ENCODE results near the gene CAPN15. TPM values are rescaled to one million over a fixed set of nuclear protein-coding genes. Genes with fewer than 3 reads are reported as not detected.

The CAPN15 gene
- total RNA-seq, 2 experiments from 2014 or later: 64.7 to 69.7 TPM

DNA sequence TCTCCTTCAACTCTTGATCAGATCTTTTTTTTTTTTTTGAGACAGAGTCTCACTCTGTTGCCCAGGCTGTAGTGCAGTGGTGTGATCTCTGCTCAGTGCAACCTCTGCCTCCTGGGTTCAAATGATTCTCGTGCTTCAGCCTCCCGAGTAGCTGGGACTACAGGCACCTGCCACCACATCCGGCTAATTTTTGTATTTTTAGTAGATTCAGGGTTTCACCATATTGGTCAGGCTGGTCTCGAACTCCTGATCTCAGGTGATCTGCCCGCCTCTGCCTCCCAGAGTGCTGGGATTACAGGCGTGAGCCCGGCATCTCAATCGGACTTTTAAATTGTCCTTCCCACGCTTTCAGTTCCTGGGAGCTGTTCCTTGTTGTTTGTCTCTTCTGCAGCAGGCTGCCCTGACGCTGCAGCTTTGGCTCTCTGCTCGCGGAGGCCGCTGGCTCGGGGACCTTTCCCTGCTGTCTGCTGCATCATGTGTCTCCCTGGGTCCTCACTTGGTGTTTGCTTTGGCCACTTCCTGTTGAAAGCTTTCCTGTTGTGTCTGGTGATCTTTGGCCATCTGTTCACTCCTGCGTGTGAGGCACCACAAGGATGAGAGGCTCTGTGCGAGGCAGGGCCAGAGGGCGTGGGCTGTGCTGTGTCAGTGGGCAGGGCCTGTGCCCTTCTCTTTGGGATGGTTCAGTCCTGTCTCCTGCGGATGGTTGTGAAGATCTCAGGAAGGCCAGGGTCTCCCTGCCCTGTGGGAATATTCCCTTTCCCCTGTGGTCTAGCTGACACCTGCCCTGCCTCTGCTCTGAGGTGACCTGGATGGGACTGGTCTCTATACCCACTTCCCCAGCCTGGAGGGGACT is 18.4 kb upstream of the CAPN15 start:
- CTCF ChIA-PET: no interaction called here
- H3K27ac Mint-ChIP-seq: no peak overlapping the region

DNA sequence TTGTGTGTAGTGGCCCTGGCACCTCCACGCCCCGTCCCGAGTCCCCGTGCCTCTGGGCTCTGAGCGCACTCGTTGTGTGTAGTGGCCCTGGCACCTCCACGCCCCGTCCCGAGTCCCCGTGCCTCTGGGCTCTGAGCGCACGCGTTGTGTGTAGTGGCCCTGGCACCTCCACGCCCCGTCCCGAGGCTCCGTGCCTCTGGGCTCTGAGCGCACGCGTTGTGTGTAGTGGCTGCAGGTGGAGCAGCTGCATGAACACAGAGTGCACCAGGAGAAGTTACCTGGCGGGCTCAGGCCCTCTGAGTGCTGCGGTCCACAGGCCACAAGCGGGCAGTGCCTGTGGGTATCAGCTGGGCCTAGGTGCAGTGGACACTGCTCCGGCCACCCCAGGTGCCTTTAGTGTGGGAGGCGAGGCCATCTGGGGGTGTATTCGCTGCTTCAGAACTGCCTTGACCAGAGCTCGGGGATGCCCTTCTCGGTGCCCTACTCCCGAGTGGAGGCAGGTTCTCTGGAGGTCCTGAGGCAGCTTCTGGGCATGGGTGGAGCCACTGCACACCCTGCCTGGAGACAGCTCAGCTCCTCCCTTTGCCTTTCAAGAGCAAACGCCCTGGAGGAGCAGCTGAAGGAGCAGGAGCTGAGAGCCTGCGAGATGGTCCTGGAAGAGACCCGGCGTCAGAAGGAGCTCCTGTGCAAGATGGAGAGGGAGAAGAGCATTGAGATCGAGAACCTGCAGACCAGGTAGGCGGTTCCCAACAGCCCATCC is 17.3 kb upstream of the CAPN15 start:
- no peaks in the 10 kb centered on the region for H3K27me3 Mint-ChIP-seq
- intact Hi-C loops (cut with DNase I, micrococcal nuclease): no loop called here
- H3K4me1 Mint-ChIP-seq: no peaks in the 10 kb centered on the region
- POLR2A ChIA-PET: no interaction called here
- CTCF ChIA-PET: no interaction called here
- no peaks in the 10 kb centered on the region for H3K9me3 Mint-ChIP-seq (ENCODE audit: low read depth)
- no peak for DNase-seq
- H3K27ac Mint-ChIP-seq: no peak overlapping the region
- no peak overlapping the region for H3K4me3 Mint-ChIP-seq
- peaks cover 2% of the 10 kb centered on the region for H3K36me3 Mint-ChIP-seq (ENCODE audit: low read depth)
- ATAC-seq: no peak

More for the DNA sequence above, 18.4 kb upstream of the CAPN15 start:
- DNase-seq (no peak), ATAC-seq (no peak)
- POLR2A ChIA-PET: no interaction called here
- Mint-ChIP-seq H3K4me3 (no peak overlapping the region), H3K9me3 (ENCODE audit: low read depth) (no peaks in the 10 kb centered on the region), H3K27me3 (no peaks in the 10 kb centered on the region), H3K4me1 (no peaks in the 10 kb centered on the region), H3K36me3 (ENCODE audit: low read depth) (peaks cover 2% of the 10 kb centered on the region)
- intact Hi-C loops (cut with DNase I, micrococcal nuclease): no loop called here

DNA sequence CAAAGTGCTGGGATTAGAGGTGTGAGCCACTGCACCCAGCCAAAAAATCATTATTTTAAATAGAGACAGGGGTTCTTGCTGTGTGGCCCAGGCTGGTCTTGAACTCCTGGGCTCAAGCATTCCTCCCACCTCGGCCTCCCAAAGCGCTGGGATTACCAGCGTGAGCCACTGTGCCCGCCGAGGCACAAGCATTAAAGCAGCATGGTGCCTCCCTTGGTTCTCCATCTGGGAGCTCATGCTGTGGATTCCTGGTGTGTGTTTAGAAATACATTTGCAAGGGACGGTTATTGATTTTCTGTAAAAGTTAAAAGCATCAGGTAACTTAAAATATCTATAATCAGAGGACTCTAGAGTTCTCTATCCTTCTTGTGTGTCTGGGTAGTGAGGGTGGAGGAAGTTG is 14.7 kb upstream of the CAPN15 start:
- Mint-ChIP-seq H3K27me3 (no peaks in the 10 kb centered on the region), H3K4me3 (no peak overlapping the region), H3K36me3 (ENCODE audit: low read depth) (peaks cover 2% of the 10 kb centered on the region), H3K4me1 (no peaks in the 10 kb centered on the region), H3K27ac (no peak overlapping the region), H3K9me3 (ENCODE audit: low read depth) (no peaks in the 10 kb centered on the region)
- DNase-seq (no peak), ATAC-seq (no peak)
- CTCF ChIA-PET: no interaction called here
- intact Hi-C loops (cut with DNase I, micrococcal nuclease): no loop called here
- POLR2A ChIA-PET: no interaction called here

DNA sequence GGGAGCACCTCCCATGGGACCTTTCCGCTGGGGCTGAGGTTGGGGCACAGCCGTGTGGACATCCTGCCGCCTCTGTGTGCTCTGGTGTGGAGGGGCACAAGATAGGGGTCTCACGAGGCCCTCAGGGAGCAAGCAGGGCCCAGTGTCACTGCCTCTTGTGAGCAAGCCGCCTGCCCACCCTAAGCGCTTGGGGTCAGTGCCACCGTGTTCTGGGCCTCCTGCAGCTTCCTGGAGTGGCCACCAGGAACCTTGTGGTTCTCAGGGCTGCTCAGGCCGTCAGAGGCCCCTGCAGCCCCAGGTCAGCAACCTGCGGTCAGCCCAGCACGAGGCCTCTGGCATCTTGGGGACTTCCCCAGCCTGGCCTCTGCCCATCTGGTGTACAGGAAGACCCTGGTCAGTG is 13.6 kb upstream of the CAPN15 start:
- H3K27ac Mint-ChIP-seq: no peak overlapping the region
- H3K27me3 Mint-ChIP-seq: no peaks in the 10 kb centered on the region
- no peaks in the 10 kb centered on the region for H3K4me1 Mint-ChIP-seq
- no peak for ATAC-seq
- no peak for DNase-seq
- intact Hi-C loops (cut with DNase I, micrococcal nuclease): no loop called here
- H3K4me3 Mint-ChIP-seq: no peak overlapping the region
- ChIA-PET POLR2A (no interaction called here), CTCF (interaction anchor here (1.5 kb wide), 1 partner anchor 12 kb away, joined by 4 read pairs; no protein-coding TSS in a partner anchor)
- H3K36me3 Mint-ChIP-seq (ENCODE audit: low read depth): peaks cover 2% of the 10 kb centered on the region
- H3K9me3 Mint-ChIP-seq (ENCODE audit: low read depth): no peaks in the 10 kb centered on the region

DNA sequence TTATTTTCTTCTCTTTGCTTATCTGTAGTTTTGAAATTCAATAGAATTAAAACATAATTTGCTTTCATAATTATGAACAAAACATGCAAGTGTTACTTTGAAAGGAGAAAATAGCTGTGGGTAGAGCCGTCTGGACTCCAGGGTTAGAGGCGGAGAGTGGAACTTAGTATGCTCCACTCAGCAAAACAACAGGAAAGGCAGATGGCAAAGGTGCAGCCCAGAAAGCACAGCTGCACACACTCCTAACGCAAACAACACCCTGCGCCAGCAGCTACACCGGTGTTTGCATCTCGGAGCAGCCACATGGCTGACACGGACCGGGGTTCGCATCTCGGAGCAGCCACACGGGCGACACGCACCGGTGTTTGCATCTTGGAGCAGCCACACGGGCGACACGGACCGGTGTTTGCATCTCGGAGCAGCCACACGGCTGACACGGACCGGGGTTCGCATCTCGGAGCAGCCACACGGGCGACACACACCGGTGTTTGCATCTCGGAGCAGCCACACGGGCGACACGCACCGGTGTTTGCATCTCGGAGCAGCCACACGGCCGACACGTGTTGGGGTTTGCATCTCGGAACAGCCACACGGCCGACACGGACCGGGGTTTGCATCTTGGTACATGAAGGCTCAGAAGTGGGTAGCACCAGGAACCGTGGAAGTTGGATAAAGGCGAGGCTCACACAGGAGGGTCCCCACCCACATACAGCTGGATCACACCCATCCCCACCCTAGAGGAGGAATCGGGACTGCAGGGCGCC is 12.2 kb upstream of the CAPN15 start:
- Mint-ChIP-seq H3K4me3 (no peak overlapping the region), H3K36me3 (ENCODE audit: low read depth) (no peaks in the 10 kb centered on the region), H3K27me3 (no peaks in the 10 kb centered on the region), H3K4me1 (no peaks in the 10 kb centered on the region), H3K27ac (no peak overlapping the region), H3K9me3 (ENCODE audit: low read depth) (no peaks in the 10 kb centered on the region)
- ATAC-seq (no peak), DNase-seq (no peak)
- ChIA-PET CTCF (interaction anchor here (1.5 kb wide), 1 partner anchor 11 kb away, joined by 4 read pairs; no protein-coding TSS in a partner anchor), POLR2A (no interaction called here)
- intact Hi-C loops (cut with DNase I, micrococcal nuclease): no loop called here

DNA sequence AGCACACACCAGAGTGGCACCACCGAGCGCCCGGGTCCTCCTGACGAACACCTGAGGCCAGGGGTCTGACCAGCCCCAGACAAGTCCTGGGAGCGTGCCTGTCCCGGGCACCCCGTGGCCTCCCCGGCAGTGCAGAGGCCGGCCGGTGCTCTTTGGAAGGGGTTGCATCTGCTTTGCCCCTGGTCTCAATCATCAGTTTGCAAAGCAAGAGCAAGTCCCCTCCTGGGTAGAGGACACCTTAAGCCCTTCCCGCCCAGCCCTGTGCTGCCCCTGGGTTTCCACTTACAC is 11.6 kb upstream of the CAPN15 start:
- no peak overlapping the region for H3K27ac Mint-ChIP-seq
- DNase-seq (no peak), ATAC-seq (no peak)
- no peaks in the 10 kb centered on the region for H3K9me3 Mint-ChIP-seq (ENCODE audit: low read depth)
- ChIA-PET POLR2A (no interaction called here), CTCF (no interaction called here)
- H3K4me1 Mint-ChIP-seq: no peaks in the 10 kb centered on the region
- no peaks in the 10 kb centered on the region for H3K27me3 Mint-ChIP-seq
- H3K36me3 Mint-ChIP-seq (ENCODE audit: low read depth): no peaks in the 10 kb centered on the region
- no peak overlapping the region for H3K4me3 Mint-ChIP-seq
- intact Hi-C loops (cut with DNase I, micrococcal nuclease): no loop called here

DNA sequence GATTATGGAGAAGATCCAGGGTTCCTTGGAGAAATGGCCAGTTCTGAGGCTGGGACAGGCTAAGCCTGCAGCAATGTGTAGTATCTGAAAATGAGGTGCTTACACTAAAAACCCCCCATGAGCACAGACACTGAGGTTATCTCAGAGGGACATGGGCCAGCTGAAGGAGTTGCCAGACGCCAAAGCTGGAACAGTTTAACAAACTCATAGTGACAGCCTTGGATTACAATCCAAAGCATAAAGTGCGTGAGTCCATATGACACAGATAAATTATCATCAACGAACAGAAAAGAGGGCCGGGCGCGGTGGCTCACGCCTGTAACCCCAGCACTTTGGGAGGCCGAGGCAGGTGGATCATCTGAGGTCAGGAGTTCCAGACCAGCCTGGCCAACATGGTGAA is 11.2 kb upstream of the CAPN15 start:
- intact Hi-C loops (cut with DNase I, micrococcal nuclease): no loop called here
- DNase-seq (no peak), ATAC-seq (no peak)
- no peaks in the 10 kb centered on the region for H3K36me3 Mint-ChIP-seq (ENCODE audit: low read depth)
- ChIA-PET POLR2A (no interaction called here), CTCF (no interaction called here)
- H3K27me3 Mint-ChIP-seq: no peaks in the 10 kb centered on the region
- H3K9me3 Mint-ChIP-seq (ENCODE audit: low read depth): no peaks in the 10 kb centered on the region
- H3K4me3 Mint-ChIP-seq: no peak overlapping the region
- H3K4me1 Mint-ChIP-seq: no peaks in the 10 kb centered on the region
- H3K27ac Mint-ChIP-seq: no peak overlapping the region

DNA sequence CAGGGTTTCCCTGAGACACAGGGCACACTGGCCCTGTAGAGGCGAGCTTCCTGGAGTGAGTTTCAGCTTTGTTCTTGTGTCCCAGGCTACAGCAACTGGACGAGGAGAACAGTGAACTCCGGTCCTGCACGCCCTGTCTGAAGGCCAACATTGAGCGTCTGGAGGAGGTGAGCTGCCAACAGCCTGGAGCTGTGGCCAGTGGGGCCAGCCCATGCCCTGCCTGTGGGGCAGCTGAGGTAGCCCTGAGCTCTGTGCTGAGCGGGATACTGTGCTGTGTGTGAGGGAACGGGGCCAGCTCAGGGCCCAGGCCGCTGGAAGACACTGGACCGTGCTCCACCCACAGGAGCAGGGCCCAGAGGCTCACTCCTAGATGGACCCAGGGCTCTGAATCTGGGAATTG is 8.7 kb upstream of the CAPN15 start:
- no peak overlapping the region for H3K27ac Mint-ChIP-seq
- no peaks in the 10 kb centered on the region for H3K27me3 Mint-ChIP-seq
- H3K4me3 Mint-ChIP-seq: no peak overlapping the region
- no peak for DNase-seq
- no peak for ATAC-seq
- H3K36me3 Mint-ChIP-seq (ENCODE audit: low read depth): peaks cover under 1% of the 10 kb centered on the region
- ChIA-PET POLR2A (interaction anchor here (0.6 kb wide), 1 partner anchor 257 kb away, joined by 3 read pairs; no protein-coding TSS in a partner anchor), CTCF (interaction anchor here (1.1 kb wide), 1 partner anchor 22 kb away, joined by 3 read pairs; no protein-coding TSS in a partner anchor)
- H3K4me1 Mint-ChIP-seq: peaks cover 2% of the 10 kb centered on the region
- intact Hi-C loops (cut with DNase I, micrococcal nuclease): no loop called here
- no peaks in the 10 kb centered on the region for H3K9me3 Mint-ChIP-seq (ENCODE audit: low read depth)

DNA sequence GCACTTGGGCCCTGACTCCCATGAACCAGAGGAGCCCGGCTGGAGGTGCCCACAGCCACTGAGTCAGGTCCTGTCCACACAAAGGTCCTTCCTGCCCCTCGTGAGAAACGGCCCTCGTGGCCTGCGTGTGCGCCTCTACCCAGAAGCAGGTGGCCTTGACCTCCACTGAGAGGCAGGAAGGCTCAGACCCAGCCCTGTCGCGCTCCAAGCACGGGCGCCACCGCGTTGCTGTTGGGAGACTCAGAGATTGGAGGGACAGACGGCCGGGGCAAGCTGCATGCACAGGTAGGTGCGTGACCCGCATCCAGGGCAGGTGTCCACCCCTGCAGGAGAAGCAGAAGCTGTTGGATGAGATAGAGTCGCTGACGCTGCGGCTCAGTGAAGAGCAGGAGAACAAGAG is 8.1 kb upstream of the CAPN15 start:
- Mint-ChIP-seq H3K36me3 (ENCODE audit: low read depth) (peaks cover 6% of the 10 kb centered on the region), H3K9me3 (ENCODE audit: low read depth) (no peaks in the 10 kb centered on the region), H3K4me1 (peaks cover 7% of the 10 kb centered on the region), H3K27ac (no peak overlapping the region), H3K4me3 (no peak overlapping the region), H3K27me3 (no peaks in the 10 kb centered on the region)
- intact Hi-C loops (cut with DNase I, micrococcal nuclease): no loop called here
- ChIA-PET CTCF (interaction anchor here (1.1 kb wide), 1 partner anchor 21 kb away, joined by 3 read pairs; no protein-coding TSS in a partner anchor), POLR2A (no interaction called here)
- ATAC-seq (no peak), DNase-seq (no peak)

DNA sequence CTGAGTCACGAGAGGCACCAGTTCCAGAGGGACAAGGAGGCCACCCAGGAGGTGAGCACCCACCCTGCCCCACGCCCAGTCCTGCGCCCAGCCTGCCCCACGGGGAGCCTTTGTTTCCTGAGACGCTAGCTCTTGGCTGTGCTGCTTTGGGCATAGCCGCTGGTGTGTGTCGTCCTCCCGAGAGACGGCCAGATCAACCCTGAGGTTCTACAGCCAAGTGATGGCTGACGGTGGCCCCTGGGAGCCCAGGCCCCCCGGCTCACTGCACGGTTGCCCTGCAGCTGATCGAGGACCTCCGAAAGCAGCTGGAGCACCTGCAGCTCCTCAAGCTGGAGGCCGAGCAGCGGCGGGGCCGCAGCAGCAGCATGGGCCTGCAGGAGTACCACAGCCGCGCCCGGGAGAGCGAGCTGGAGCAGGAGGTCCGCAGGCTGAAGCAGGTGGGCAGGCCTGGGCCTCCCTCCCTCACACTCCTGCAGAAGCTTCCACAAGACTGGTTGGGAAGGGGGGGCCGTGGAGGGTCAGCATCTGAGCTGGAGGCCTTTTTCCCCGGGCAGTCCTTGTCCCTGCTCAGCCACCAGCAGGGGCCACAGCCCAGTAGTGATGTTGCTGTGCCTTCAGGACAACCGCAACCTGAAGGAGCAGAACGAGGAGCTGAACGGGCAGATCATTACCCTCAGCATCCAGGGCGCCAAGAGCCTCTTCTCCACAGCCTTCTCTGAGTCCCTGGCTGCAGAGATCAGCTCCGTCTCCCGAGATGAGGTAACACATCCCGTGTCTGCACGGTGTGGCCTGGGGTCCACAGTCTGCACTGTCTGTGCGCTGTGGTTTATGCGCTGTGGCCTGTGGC is 7.4 kb upstream of the CAPN15 start:
- no peaks in the 10 kb centered on the region for H3K27me3 Mint-ChIP-seq
- no peak for DNase-seq
- H3K4me1 Mint-ChIP-seq: peaks cover 13% of the 10 kb centered on the region
- POLR2A ChIA-PET: interaction anchor here (0.7 kb wide), 1 partner anchor 127 kb away, joined by 3 read pairs; no protein-coding TSS in a partner anchor
- no peak overlapping the region for H3K4me3 Mint-ChIP-seq
- no peak overlapping the region for H3K27ac Mint-ChIP-seq
- H3K36me3 Mint-ChIP-seq (ENCODE audit: low read depth): peaks cover 6% of the 10 kb centered on the region
- intact Hi-C loops (cut with DNase I, micrococcal nuclease): no loop called here
- no peaks in the 10 kb centered on the region for H3K9me3 Mint-ChIP-seq (ENCODE audit: low read depth)
- CTCF ChIA-PET: no interaction called here
- no peak for ATAC-seq

DNA sequence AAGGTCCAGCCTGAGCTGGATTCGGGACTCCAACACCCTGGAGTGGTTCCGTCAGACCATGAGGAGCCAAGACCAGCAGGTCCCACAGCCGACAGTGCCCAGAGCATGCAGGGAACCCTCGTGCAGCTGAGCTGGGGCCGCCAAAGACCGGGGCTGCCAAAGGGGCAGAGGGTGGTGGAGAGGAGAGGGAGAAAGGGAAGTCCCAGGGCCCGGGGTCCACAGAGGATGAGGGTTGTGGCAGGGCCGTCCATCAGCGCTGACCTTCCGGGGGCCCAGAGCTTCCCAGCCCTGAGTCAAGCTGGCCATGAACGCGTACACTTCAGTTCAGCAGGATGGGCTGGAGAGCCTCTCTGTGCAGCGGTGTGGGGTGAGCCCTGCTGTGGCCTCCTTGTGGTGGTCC is 6.7 kb upstream of the CAPN15 start:
- ATAC-seq (no peak), DNase-seq (no peak)
- CTCF ChIA-PET: no interaction called here
- no peaks in the 10 kb centered on the region for H3K27me3 Mint-ChIP-seq
- H3K9me3 Mint-ChIP-seq (ENCODE audit: low read depth): no peaks in the 10 kb centered on the region
- peaks cover 21% of the 10 kb centered on the region for H3K4me1 Mint-ChIP-seq
- intact Hi-C loops (cut with DNase I, micrococcal nuclease): no loop called here
- H3K27ac Mint-ChIP-seq: no peak overlapping the region
- peaks cover 10% of the 10 kb centered on the region for H3K36me3 Mint-ChIP-seq (ENCODE audit: low read depth)
- POLR2A ChIA-PET: interaction anchor here (0.7 kb wide), 1 partner anchor 127 kb away, joined by 3 read pairs; no protein-coding TSS in a partner anchor
- no peak overlapping the region for H3K4me3 Mint-ChIP-seq
